Smooth muscle cell (in vitro differentiated cells): Measurements from ENCODE around the gene POU2F1. TPM values are rescaled to one million over a fixed set of nuclear protein-coding genes. Genes with fewer than 3 reads are reported as not detected.

Experiments
- DNase-seq: peaks from one replicate; lab custom pipeline; 2025; ENCODE audit not compliant: unreplicated experiment; lab: John Stamatoyannopoulos, UW
- H2AFZ ChIP-seq: fragments of 200-600 bp; sonication (generic); 2 replicates; pipeline ENCODE4 v1.6.0; 2016; ENCODE audit warnings: antibody characterized with exemption, low read depth, mild to moderate bottlenecking
- H3F3A ChIP-seq: fragments of 200-600 bp; sonication (generic); 2 replicates; pipeline ENCODE4 v1.6.0; 2017; ENCODE audit warnings: antibody characterized with exemption, low read depth
- H3K27ac ChIP-seq: fragments of 200-600 bp; sonication (generic); 2 replicates; pipeline ENCODE4 v1.5.1; 2016; ENCODE audit warnings: low read depth, mild to moderate bottlenecking
- H3K27me3 ChIP-seq: fragments of 200-600 bp; sonication (generic); 2 replicates; pipeline ENCODE4 v1.6.1; 2016; ENCODE audit warnings: low read depth, mild to moderate bottlenecking
- H3K36me3 ChIP-seq: fragments of 200-600 bp; sonication (generic); 2 replicates; pipeline ENCODE4 v1.5.1; 2016; ENCODE audit warnings: low read depth
- H3K4me1 ChIP-seq: fragments of 200-600 bp; sonication (generic); 2 replicates; pipeline ENCODE4 v1.5.1; 2016; ENCODE audit warnings: low read depth
- H3K4me2 ChIP-seq: fragments of 200-600 bp; sonication (generic); 2 replicates; pipeline ENCODE4 v1.6.0; 2016; ENCODE audit warnings: mild to moderate bottlenecking
- H3K4me3 ChIP-seq: fragments of 200-600 bp; sonication (generic); 2 replicates; pipeline ENCODE4 v1.5.1; 2016; ENCODE audit warnings: mild to moderate bottlenecking
- H3K79me2 ChIP-seq: fragments of 200-600 bp; sonication (generic); 2 replicates; pipeline ENCODE4 v1.6.0; 2016; ENCODE audit warnings: low read depth, mild to moderate bottlenecking
- H3K9ac ChIP-seq: fragments of 200-600 bp; sonication (generic); 2 replicates; pipeline ENCODE4 v1.6.0; 2016; ENCODE audit warnings: low read depth
- H3K9me3 ChIP-seq: fragments of 200-600 bp; sonication (generic); replicated peaks from 2 replicates; pipeline ENCODE4 v1.5.1; 2016; ENCODE audit warnings: low read depth
- H4K20me1 ChIP-seq: fragments of 200-600 bp; sonication (generic); 2 replicates; pipeline ENCODE4 v1.6.0; 2016; ENCODE audit warnings: low read depth
- WGBS: methylation state at CpG from one replicate; pipeline ENCODE4 v1.1.7; 2016; ENCODE audit warnings: low lambda C conversion rate; 5-methylcytosine and 5-hydroxymethylcytosine counted together
- polyA plus RNA-seq: library from polyadenylated mRNA; unstranded; fragments of >200 nt; fragmentation: Nextera tagmentation; extraction: Ambion mirVana; gene quantifications from 2 replicates; pipeline ENCODE4 v1.2.1, GENCODE V29; 2016
- total RNA-seq: library from RNA; depleted of rRNA; stranded (reverse); fragments of >200 nt; gene quantifications from 2 replicates; pipeline ENCODE4 v1.2.3, GENCODE V29; 2014
- TF ChIP-seq, protein P1 (sequence below): fragments of 200-600 bp; sonication (generic); IDR thresholded peaks from 2 replicates; pipeline ENCODE4 v1.5.1; 2017; ENCODE audit warnings: borderline replicate concordance, mild to moderate bottlenecking, antibody characterized with exemption; ENCODE audit not compliant: insufficient read depth, poor library complexity, severe bottlenecking

POU2F1 gene
- total and polyA plus RNA-seq, 2 experiments from 2014 or later, result 5.3 to 15.6 TPM

DNA sequence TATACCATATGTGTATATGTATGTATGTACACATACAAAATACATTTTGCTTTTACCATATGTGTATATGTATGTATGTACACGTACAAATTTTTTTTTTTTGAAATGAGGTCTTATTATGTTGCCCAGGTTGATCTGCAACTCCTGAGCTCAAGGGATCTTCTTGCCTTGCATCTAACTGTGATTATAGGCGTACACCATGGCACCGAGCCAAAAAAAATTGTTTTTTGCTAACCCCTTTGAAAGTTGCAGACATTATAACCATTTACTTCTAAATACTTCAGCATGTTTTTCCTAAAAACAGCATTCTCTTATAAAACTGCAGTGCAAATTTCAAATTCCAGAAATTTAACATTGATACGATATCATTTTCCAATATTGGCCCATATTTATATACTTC, 147.0 kb downstream of the POU2F1 start:
- Histone ChIP-seq H2AFZ (no peak overlapping the region), H3K79me2 (no peaks in the 10 kb centered on the region), H3K9me3 (no peaks in the 10 kb centered on the region), H4K20me1 (no peaks in the 10 kb centered on the region), H3K27me3 (no peaks in the 10 kb centered on the region), H3K4me1 (no peaks in the 10 kb centered on the region), H3K27ac (no peak overlapping the region), H3K4me3 (no peak overlapping the region), H3K36me3 (no peaks in the 10 kb centered on the region), H3F3A (no peaks in the 10 kb centered on the region), H3K9ac (no peak overlapping the region), H3K4me2 (no peak overlapping the region)
- DNase-seq, result no peak
- TF ChIP-seq, protein P1, sequence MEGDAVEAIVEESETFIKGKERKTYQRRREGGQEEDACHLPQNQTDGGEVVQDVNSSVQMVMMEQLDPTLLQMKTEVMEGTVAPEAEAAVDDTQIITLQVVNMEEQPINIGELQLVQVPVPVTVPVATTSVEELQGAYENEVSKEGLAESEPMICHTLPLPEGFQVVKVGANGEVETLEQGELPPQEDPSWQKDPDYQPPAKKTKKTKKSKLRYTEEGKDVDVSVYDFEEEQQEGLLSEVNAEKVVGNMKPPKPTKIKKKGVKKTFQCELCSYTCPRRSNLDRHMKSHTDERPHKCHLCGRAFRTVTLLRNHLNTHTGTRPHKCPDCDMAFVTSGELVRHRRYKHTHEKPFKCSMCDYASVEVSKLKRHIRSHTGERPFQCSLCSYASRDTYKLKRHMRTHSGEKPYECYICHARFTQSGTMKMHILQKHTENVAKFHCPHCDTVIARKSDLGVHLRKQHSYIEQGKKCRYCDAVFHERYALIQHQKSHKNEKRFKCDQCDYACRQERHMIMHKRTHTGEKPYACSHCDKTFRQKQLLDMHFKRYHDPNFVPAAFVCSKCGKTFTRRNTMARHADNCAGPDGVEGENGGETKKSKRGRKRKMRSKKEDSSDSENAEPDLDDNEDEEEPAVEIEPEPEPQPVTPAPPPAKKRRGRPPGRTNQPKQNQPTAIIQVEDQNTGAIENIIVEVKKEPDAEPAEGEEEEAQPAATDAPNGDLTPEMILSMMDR, result no peak
- 97% methylated on average over 4 of the region's 4 CpGs for WGBS

DNA sequence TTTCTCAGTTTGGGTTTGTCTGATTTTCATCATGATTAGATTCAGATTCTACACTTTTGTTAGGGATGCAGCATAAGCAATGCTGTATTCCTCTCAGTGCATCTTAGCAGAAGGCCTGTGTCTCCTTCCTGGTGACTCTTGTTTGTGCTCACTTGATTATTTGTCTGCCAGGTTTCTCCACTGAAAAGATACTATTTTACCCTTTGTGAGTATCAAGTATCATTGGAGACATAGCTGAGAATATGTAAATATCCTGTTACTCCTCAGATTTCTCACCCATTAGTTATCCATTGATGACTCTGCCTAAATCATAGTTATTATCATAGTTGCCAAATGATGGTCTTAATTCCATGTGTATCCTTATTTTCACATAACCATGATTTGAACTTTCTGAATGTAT, 148.5 kb downstream of the POU2F1 start:
- Histone ChIP-seq H2AFZ (no peak overlapping the region), H3K9me3 (no peaks in the 10 kb centered on the region), H3K9ac (no peak overlapping the region), H3K27me3 (no peaks in the 10 kb centered on the region), H4K20me1 (no peaks in the 10 kb centered on the region), H3K4me2 (no peak overlapping the region), H3K79me2 (no peaks in the 10 kb centered on the region), H3K27ac (no peak overlapping the region), H3F3A (no peaks in the 10 kb centered on the region), H3K4me1 (no peaks in the 10 kb centered on the region), H3K4me3 (no peak overlapping the region), H3K36me3 (no peaks in the 10 kb centered on the region)
- TF ChIP-seq, protein P1, result no peak
- DNase-seq, result no peak

DNA sequence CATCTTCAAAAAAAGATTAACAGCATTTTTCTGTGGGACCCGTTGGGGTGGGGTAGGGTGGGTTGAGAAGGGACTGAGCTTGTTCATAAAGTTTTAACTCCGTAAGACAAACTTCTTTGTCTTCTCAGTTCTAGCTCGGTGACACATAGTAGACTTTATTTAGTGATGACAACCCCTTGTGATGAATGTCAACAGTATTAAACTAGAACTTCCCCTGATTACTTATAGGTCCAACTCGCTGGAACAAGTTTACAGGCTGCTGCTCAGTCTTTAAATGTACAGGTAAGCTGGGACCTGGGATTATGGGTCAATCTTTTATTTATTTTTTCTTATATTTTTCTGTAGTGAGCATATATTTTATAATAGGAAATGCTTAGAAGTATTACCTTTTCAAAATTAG, 149.2 kb downstream of the POU2F1 start:
- TF ChIP-seq, protein P1, result no peak
- 93% methylated on average over 4 of the region's 4 CpGs for WGBS
- DNase-seq, result no peak

DNA sequence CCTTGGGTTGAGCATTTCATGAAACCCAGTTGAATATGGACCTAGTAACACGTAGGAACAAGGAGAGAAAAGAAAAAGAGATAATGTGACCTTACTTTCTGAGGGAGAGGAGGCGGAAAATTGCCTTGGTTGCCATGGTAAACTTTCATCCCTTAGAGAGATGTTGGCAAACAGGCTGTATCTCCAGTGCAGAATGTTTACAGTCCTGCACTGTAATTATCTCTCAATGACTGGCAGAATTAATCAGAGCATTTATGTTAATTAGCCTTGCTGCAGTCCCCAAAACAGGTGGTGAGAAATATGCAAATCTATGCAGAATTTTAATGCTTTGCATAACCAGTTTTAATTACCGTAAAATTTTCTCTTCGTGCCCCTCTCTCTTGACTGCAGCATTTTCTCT, 150.3 kb downstream of the POU2F1 start:
- Histone ChIP-seq H3K4me3 (no peak overlapping the region), H3K79me2 (no peaks in the 10 kb centered on the region), H3F3A (no peaks in the 10 kb centered on the region), H4K20me1 (no peaks in the 10 kb centered on the region), H3K4me2 (no peak overlapping the region), H3K36me3 (no peaks in the 10 kb centered on the region), H3K9me3 (no peaks in the 10 kb centered on the region), H3K4me1 (no peaks in the 10 kb centered on the region), H3K27ac (no peak overlapping the region), H2AFZ (no peak overlapping the region), H3K27me3 (no peaks in the 10 kb centered on the region), H3K9ac (no peak overlapping the region)
- TF ChIP-seq, protein P1, result no peak
- WGBS, result 92% methylated on average over 4 of the region's 4 CpGs
- no peak for DNase-seq

More for the DNA sequence above, 149.2 kb downstream of the POU2F1 start:
- Histone ChIP-seq H3F3A (no peaks in the 10 kb centered on the region), H3K27me3 (no peaks in the 10 kb centered on the region), H3K4me2 (no peak overlapping the region), H3K36me3 (no peaks in the 10 kb centered on the region), H3K9me3 (no peaks in the 10 kb centered on the region), H3K4me1 (no peaks in the 10 kb centered on the region), H4K20me1 (no peaks in the 10 kb centered on the region), H3K9ac (no peak overlapping the region), H3K4me3 (no peak overlapping the region), H3K79me2 (no peaks in the 10 kb centered on the region), H3K27ac (no peak overlapping the region), H2AFZ (no peak overlapping the region)
